Endothelial cell (in vitro differentiated cells): ENCODE measurements around the gene RBFOX2. TPM values are rescaled to one million over a fixed set of nuclear protein-coding genes. Genes with fewer than 3 reads are reported as not detected.
A peak's percentile ranks its signal among the peaks of the same experiment; 100 is the strongest.
"Not testable (repeated sequence)": the region's sequence is repeated elsewhere in the genome, so short reads cannot be mapped to it uniquely, and the experiment has no call there.

Source experiments
- DNase-seq: peaks from one replicate; pipeline ENCODE4 v3.0.0; 2021; ENCODE audit warnings: low spot score
- H3K27ac Mint-ChIP-seq: one replicate; pipeline ENCODE4 v1.8.0; 2021; ENCODE audit warnings: mixed read lengths, inconsistent platforms; ENCODE audit not compliant: unreplicated experiment
- H3K27me3 Mint-ChIP-seq: one replicate; pipeline ENCODE4 v1.8.0; 2021; ENCODE audit warnings: mild to moderate bottlenecking, moderate library complexity, mixed read lengths, inconsistent platforms; ENCODE audit not compliant: unreplicated experiment
- H3K36me3 Mint-ChIP-seq: one replicate; pipeline ENCODE4 v1.8.0; 2021; ENCODE audit warnings: mild to moderate bottlenecking, low read depth, mixed read lengths, inconsistent platforms; ENCODE audit not compliant: unreplicated experiment
- H3K4me1 Mint-ChIP-seq: one replicate; pipeline ENCODE4 v1.8.0; 2021; ENCODE audit warnings: mild to moderate bottlenecking, mixed read lengths, inconsistent platforms; ENCODE audit not compliant: unreplicated experiment
- H3K4me3 Mint-ChIP-seq: one replicate; pipeline ENCODE4 v1.8.0; 2021; ENCODE audit warnings: mild to moderate bottlenecking, mixed read lengths, inconsistent platforms; ENCODE audit not compliant: unreplicated experiment
- H3K9me3 Mint-ChIP-seq: one replicate; pipeline ENCODE4 v1.8.0; 2021; ENCODE audit warnings: mixed read lengths, inconsistent platforms; ENCODE audit not compliant: unreplicated experiment
- total RNA-seq: library from RNA; stranded (reverse); fragmentation: NEBNext Ultra II Directional; extraction: Animal tissue kit (Norgen Biotek cat#: 25700); gene quantifications from one replicate; pipeline ENCODE4 v1.2.1, GENCODE V29; 2021; ENCODE audit not compliant: unreplicated experiment
- TF ChIP-seq, protein P1 (sequence below): fragments of 200-600 bp; sonication (generic); IDR thresholded peaks from one replicate; pipeline ENCODE4 v1.5.0; 2021; ENCODE audit warnings: antibody characterized with exemption; ENCODE audit not compliant: unreplicated experiment

Gene RBFOX2
- total RNA-seq, 1 donor from 2014 or later, result 228 TPM

GRCh38 chr22:35792506-35792905, 236.1 kb downstream of the RBFOX2 start:
- no peak overlapping the region for H3K27ac Mint-ChIP-seq
- H3K4me1 Mint-ChIP-seq, result peaks cover 2% of the 10 kb centered on the region
- no peaks in the 10 kb centered on the region for H3K9me3 Mint-ChIP-seq
- no peak for DNase-seq
- no peak overlapping the region for H3K4me3 Mint-ChIP-seq
- H3K36me3 Mint-ChIP-seq, result peaks cover 12% of the 10 kb centered on the region
- TF ChIP-seq, protein P1, sequence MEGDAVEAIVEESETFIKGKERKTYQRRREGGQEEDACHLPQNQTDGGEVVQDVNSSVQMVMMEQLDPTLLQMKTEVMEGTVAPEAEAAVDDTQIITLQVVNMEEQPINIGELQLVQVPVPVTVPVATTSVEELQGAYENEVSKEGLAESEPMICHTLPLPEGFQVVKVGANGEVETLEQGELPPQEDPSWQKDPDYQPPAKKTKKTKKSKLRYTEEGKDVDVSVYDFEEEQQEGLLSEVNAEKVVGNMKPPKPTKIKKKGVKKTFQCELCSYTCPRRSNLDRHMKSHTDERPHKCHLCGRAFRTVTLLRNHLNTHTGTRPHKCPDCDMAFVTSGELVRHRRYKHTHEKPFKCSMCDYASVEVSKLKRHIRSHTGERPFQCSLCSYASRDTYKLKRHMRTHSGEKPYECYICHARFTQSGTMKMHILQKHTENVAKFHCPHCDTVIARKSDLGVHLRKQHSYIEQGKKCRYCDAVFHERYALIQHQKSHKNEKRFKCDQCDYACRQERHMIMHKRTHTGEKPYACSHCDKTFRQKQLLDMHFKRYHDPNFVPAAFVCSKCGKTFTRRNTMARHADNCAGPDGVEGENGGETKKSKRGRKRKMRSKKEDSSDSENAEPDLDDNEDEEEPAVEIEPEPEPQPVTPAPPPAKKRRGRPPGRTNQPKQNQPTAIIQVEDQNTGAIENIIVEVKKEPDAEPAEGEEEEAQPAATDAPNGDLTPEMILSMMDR, result no peak
- H3K27me3 Mint-ChIP-seq, result no peaks in the 10 kb centered on the region

DNA sequence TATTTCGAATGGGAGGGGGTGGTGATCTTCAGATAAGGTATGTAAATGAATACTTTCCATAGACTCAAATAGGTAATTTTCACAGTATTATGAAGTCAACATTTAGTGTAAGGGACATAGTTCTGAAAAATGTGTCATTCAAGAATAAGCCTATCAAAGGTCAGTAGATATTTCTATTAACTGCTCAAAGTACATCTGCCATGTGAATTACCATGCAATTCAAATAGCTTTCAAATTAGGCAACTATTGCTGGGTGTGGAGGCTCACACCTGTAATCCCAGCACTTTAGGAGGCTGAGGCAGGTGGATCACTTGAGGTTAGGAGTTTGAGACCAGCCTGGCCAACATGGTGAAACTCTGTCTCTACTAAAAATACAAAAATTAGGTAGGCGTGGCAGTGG, 236.8 kb downstream of the RBFOX2 start:
- not testable (repeated sequence) for H3K4me1 Mint-ChIP-seq, H3K9me3 Mint-ChIP-seq, H3K27ac Mint-ChIP-seq, H3K4me3 Mint-ChIP-seq, H3K27me3 Mint-ChIP-seq, DNase-seq
- H3K36me3 Mint-ChIP-seq, result peaks cover 12% of the 10 kb centered on the region

DNA sequence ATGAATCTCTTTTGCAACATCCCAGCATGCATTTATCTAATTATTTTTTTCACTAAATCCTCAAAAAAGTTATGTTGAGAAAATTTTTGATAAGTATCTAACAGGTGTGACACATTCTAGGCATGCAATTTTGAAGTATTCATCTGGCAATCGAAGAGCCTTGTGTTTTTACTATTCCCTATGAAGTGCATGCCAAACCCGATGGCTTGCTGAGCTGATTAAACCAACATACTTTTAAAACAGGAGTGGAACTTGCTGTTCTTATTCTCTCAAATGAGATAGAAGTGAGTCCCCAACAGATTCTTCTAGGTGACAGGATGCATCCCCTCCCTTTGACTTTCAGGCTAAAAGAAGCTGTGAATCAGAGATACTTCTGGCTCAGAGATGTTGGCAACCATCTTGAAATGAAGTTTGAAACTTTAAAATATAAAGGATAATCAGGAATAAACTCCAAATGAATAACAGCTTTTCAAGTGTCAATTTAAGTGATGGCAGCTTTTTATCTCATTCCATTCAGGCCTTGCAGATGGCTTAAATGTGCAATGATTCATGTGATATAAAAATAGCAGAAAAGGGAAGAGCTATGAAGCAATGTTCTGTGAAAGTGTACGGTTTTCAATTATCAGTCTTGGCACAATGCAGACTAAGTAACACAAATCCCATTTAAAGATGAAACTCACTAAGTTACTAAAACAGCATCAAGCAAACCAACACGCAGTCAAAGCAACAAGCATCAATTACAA, 243.3 kb downstream of the RBFOX2 start:
- H3K27ac Mint-ChIP-seq, result no peak overlapping the region
- peaks cover 3% of the 10 kb centered on the region for H3K27me3 Mint-ChIP-seq
- TF ChIP-seq, protein P1, result no peak
- no peak overlapping the region for H3K4me3 Mint-ChIP-seq
- DNase-seq, result no peak
- no peaks in the 10 kb centered on the region for H3K9me3 Mint-ChIP-seq
- peaks cover 2% of the 10 kb centered on the region for H3K4me1 Mint-ChIP-seq
- peaks cover 15% of the 10 kb centered on the region for H3K36me3 Mint-ChIP-seq

DNA sequence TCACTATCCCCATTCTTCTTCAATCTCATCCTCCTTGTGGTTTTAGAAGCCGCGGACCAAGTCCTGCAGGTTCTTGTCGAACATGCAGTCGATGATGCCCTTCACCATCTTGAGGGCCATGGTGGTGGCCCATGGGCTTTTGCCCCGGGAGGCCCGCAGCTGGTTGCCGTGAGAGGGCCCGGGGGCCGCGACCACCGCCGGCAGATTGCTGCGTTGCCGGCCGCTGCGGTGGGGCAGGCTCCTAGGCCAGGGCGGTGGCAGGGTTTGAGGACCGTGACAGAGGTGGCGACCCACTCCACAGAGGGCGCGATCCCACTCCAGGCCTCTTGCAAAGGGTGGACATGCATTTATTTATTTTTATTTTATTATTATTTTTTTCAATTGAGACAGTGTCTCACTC, 244.0 kb downstream of the RBFOX2 start:
- peaks cover 14% of the 10 kb centered on the region for H3K36me3 Mint-ChIP-seq
- H3K9me3 Mint-ChIP-seq, result no peaks in the 10 kb centered on the region
- H3K4me3 Mint-ChIP-seq, result no peak overlapping the region
- DNase-seq, result no peak
- H3K4me1 Mint-ChIP-seq, result peaks cover 1% of the 10 kb centered on the region
- peaks cover 3% of the 10 kb centered on the region for H3K27me3 Mint-ChIP-seq
- no peak overlapping the region for H3K27ac Mint-ChIP-seq
- TF ChIP-seq, protein P1, result no peak

DNA sequence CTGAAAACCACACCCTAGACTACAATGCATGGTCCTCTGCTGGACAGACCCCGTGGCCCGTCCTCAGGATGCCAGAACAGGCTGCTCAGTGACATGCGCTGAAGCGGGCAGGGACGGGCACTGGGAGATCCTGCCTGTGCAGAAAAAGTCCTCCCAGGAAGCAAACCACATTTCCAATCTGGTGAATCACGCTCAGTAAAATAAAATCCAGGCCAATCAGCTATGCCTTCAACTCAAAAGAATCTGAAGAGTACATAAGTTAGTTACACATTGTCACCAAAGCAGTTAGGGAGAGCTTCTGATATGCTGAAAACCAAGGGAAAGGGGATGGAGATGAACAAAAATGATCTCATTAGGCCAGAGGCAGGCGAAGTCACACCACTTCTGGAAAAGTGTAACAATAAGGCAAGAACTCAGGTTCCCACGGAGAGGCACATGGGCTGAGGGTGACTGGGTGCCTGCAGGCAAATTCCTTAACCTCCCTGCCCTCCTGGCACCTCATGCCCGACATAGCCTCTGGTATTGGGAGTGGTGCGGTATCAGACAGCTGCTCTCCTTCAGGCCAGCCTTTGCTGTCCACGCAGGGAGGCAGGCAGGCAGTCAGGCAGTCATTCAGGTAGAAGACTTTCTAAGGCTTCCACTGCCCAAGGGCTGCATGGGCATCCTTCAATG, 244.5 kb downstream of the RBFOX2 start:
- Mint-ChIP-seq H3K36me3 (peaks cover 15% of the 10 kb centered on the region), H3K4me1 (no peaks in the 10 kb centered on the region), H3K27me3 (peaks cover 3% of the 10 kb centered on the region), H3K9me3 (no peaks in the 10 kb centered on the region), H3K4me3 (peak overlapping the region; percentile 32), H3K27ac (peak overlapping the region; percentile 50)
- TF ChIP-seq, protein P1, result no peak
- DNase-seq, result no peak
